GM19468 (cell line): ENCODE results near the gene HBQ1.
A peak's percentile ranks its signal among the peaks of the same experiment; 100 is the strongest.
"Not testable (repeated sequence)": the region's sequence is repeated elsewhere in the genome, so short reads cannot be mapped to it uniquely, and the experiment has no call there.

Source experiments
- ATAC-seq: cut with Tn5 transposase; IDR thresholded peaks from one replicate; pipeline ENCODE4 v1.9.1; 2021; ENCODE audit warnings: mild to moderate bottlenecking, moderate library complexity, moderate number of reproducible peaks; ENCODE audit not compliant: unreplicated experiment; ENCODE audit errors: extremely low read depth

The HBQ1 gene

DNA sequence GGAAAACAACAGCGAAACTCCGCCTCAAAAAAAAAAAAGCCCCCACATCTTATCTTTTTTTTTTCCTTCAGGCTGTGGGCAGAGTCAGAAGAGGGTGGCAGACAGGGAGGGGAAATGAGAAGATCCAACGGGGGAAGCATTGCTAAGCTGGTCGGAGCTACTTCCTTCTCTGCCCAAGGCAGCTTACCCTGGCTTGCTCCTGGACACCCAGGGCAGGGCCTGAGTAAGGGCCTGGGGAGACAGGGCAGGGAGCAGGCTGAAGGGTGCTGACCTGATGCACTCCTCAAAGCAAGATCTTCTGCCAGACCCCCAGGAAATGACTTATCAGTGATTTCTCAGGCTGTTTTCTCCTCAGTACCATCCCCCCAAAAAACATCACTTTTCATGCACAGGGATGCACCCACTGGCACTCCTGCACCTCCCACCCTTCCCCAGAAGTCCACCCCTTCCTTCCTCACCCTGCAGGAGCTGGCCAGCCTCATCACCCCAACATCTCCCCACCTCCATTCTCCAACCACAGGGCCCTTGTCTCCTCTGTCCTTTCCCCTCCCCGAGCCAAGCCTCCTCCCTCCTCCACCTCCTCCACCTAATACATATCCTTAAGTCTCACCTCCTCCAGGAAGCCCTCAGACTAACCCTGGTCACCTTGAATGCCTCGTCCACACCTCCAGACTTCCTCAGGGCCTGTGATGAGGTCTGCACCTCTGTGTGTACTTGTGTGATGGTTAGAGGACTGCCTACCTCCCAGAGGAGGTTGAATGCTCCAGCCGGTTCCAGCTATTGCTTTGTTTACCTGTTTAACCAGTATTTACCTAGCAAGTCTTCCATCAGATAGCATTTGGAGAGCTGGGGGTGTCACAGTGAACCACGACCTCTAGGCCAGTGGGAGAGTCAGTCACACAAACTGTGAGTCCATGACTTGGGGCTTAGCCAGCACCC, 5.0 kb upstream of the HBQ1 start:
- ATAC-seq, result no peak

DNA sequence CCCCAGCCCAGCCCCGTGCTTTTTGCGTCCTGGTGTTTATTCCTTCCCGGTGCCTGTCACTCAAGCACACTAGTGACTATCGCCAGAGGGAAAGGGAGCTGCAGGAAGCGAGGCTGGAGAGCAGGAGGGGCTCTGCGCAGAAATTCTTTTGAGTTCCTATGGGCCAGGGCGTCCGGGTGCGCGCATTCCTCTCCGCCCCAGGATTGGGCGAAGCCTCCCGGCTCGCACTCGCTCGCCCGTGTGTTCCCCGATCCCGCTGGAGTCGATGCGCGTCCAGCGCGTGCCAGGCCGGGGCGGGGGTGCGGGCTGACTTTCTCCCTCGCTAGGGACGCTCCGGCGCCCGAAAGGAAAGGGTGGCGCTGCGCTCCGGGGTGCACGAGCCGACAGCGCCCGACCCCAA, 4.3 kb upstream of the HBQ1 start:
- ATAC-seq, result not testable (repeated sequence)

DNA sequence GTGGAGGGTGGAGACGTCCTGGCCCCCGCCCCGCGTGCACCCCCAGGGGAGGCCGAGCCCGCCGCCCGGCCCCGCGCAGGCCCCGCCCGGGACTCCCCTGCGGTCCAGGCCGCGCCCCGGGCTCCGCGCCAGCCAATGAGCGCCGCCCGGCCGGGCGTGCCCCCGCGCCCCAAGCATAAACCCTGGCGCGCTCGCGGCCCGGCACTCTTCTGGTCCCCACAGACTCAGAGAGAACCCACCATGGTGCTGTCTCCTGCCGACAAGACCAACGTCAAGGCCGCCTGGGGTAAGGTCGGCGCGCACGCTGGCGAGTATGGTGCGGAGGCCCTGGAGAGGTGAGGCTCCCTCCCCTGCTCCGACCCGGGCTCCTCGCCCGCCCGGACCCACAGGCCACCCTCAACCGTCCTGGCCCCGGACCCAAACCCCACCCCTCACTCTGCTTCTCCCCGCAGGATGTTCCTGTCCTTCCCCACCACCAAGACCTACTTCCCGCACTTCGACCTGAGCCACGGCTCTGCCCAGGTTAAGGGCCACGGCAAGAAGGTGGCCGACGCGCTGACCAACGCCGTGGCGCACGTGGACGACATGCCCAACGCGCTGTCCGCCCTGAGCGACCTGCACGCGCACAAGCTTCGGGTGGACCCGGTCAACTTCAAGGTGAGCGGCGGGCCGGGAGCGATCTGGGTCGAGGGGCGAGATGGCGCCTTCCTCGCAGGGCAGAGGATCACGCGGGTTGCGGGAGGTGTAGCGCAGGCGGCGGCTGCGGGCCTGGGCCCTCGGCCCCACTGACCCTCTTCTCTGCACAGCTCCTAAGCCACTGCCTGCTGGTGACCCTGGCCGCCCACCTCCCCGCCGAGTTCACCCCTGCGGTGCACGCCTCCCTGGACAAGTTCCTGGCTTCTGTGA, 3.5 kb upstream of the HBQ1 start, which contains the start of gene HBA1:
HBA1 (plus strand) TSS at position 204 of the 906 bp plus-strand sequence; CDS start at position 241, 37 bp downstream.
- ATAC-seq, result not testable (repeated sequence)

DNA sequence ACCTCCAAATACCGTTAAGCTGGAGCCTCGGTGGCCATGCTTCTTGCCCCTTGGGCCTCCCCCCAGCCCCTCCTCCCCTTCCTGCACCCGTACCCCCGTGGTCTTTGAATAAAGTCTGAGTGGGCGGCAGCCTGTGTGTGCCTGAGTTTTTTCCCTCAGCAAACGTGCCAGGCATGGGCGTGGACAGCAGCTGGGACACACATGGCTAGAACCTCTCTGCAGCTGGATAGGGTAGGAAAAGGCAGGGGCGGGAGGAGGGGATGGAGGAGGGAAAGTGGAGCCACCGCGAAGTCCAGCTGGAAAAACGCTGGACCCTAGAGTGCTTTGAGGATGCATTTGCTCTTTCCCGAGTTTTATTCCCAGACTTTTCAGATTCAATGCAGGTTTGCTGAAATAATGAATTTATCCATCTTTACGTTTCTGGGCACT, 2.9 kb upstream of the HBQ1 start:
- no peak for ATAC-seq

DNA sequence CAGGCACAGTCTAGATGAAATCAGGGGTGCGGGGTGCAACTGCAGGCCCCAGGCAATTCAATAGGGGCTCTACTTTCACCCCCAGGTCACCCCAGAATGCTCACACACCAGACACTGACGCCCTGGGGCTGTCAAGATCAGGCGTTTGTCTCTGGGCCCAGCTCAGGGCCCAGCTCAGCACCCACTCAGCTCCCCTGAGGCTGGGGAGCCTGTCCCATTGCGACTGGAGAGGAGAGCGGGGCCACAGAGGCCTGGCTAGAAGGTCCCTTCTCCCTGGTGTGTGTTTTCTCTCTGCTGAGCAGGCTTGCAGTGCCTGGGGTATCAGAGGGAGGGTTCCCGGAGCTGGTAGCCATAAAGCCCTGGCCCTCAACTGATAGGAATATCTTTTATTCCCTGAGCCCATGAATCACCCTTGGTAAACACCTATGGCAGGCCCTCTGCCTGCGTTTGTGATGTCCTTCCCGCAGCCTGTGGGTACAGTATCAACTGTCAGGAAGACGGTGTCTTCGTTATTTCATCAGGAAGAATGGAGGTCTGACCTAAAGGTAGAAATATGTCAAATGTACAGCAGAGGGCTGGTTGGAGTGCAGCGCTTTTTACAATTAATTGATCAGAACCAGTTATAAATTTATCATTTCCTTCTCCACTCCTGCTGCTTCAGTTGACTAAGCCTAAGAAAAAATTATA, 2.1 kb upstream of the HBQ1 start:
- no peak for ATAC-seq

DNA sequence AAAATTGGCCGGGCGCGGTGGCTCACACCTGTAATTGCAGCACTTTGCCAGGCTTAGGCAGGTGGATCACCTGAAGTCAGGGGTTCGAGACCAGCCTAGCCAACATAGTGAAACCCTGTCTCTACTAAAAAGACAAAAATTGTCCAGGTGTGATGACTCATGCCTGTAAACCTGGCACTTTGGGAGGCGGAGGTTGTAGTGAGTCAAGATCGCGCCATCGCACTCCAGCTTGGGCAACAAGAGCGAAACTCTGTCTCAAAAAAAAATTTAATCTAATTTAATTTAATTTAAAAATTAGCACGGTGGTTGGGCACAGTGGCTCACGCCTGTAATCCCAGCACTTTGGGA, 1.6 kb upstream of the HBQ1 start:
- no peak for ATAC-seq

DNA sequence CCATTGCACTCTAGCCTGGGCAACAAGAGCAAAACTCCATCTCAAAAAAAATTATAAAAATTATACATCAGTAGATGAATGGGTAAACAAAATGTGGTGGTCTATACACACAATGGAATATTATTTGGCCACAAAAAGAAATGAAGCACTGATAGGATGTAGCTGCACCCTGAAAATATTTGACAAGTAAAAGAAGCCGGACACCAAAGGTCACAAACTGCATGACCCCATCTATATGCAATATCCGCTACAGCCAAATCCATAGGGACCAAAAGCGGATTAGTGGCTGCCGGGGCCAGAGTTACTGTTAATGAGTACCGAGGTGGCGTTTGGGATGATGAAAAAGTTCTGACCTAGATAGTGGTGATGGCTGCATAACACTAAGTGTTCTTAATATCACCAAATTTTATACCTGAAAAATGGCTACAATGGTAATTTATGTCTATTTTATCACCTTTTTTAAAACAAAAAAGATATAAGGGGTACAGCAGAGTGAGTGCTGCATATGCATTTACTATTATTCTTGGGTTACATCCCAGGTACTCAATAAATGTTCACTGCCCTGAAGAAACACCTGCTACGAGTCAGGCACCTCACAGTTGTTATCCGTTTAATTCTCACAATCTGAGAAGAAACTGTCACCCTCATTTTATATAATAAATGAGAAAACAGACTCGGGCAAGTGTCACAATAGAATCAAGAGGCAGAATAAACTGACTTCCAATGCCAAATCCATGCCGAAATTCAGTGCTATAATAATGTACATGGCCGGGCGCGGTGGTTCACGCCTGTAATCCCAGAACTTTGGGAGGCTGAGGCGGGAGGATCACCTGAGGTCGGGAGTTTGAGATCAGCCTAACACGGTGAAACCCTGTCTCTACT, 807 bp upstream of the HBQ1 start:
- ATAC-seq, result no peak

DNA sequence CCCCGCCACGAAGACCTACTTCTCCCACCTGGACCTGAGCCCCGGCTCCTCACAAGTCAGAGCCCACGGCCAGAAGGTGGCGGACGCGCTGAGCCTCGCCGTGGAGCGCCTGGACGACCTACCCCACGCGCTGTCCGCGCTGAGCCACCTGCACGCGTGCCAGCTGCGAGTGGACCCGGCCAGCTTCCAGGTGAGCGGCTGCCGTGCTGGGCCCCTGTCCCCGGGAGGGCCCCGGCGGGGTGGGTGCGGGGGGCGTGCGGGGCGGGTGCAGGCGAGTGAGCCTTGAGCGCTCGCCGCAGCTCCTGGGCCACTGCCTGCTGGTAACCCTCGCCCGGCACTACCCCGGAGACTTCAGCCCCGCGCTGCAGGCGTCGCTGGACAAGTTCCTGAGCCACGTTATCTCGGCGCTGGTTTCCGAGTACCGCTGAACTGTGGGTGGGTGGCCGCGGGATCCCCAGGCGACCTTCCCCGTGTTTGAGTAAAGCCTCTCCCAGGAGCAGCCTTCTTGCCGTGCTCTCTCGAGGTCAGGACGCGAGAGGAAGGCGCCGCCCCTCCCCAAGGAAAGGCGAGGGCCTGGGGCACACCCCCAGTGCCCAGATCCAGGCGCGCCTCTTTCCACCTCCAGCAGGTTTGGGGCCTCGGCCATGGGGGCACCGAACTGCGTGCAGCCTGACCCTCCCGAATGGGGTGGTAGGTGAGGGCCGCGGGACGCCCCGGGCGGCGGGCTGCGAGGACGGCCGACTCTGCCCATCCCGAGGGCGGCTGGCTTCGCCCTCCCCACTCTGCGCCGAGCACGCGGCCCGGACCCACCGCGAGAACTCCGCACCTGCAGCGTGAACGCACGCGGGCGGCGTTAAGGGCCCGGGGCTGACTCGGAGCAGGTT, 664 bp downstream of the HBQ1 start:
- peak; percentile 26 for ATAC-seq

DNA sequence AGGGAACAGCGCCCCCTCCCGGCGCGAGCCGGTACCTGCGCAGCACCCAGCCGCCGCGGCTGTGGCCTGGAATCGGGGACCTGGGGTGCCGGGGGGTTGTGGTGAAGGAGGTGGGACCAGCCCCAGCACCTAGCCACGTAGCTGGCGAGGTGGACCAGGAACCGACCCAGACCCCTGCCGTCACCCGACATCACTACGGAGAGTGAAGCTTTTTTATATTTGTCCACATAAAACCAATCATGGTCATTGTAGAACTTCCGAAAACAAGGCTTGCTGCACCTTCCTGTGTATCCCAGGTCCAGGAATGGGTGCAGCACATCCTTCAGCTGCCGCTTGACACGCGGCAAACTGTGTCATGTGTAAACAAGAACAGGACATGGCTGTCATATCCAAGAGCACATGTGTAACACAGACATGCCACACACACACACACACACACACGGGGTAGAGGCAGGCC, 1.3 kb downstream of the HBQ1 start:
- no peak for ATAC-seq

DNA sequence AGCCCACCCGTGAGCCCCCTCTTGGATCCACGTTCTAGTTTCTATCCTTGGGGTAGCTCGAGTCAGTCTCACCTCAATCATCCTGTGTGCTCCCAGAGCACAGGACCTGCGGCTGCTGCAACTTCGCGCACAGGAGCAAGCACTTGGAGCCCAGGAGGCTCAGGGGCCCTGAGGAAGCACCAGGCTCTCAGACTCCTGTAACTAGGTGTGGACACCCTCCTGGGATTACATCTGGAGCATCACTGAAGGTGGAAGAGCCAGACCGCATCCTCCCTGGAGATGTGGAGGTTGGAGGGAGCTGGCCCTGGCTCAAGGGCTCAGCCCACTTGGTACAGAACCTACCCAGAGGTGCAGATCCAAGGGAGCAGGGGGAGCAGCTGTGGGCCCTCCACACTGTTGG, 2.7 kb downstream of the HBQ1 start:
- ATAC-seq, result no peak

DNA sequence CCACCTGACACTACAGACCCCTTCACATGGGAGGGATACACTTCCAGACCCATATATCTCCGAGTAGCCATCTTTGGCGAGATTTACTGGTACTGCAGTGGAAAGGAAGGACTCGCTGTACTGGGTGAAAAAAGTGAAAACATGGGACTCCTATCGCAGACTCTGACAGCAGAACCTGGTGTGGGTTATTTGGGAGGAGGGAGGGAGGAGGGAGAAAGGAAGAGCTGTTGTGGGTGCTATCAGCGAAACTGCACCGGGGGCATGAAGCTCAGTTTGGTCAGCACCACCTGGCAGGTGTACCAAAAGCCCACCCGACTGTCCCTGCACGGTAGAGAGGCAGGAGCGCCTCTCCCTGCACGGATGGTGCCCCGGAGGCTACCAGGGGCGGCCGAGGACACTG, 5.0 kb downstream of the HBQ1 start:
- ATAC-seq, result no peak

DNA sequence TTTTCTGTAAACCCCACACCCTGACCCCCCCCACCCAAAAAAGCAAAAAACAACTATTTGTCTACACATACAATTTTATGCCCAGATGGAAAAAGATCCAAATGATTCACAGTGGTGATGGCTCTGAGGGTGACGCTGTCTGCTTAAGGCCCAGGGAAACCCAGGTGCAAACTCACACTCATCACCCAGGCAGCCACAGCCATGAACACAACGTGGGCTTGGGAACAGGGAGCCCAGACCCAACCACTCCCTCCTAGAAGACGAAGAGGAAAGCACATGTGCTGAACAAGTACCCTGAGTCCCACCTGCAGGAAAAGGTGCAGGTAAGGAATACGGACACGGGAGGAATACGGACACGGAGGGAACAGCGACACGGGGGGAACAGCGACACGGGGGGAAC, 5.4 kb downstream of the HBQ1 start:
- no peak for ATAC-seq

DNA sequence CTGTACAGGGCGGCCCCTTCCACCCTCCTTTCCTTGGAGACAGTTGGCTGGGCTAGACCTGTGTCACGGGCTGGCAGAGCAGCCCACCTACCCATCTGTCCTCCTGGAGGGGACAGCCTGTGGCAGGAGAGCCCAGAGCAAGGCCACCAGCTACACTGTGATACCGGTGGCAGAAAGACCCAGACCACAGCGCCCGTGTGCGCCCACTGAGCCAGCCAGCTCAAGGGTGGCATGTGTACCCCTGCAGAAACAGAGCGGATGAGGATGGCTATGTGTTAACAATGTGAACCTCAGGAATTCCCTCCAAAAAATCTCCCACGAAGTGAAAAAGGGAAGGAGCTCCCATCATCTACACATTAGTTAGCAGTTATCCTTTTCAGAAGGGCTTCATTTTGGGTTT, 7.1 kb downstream of the HBQ1 start:
- no peak for ATAC-seq

DNA sequence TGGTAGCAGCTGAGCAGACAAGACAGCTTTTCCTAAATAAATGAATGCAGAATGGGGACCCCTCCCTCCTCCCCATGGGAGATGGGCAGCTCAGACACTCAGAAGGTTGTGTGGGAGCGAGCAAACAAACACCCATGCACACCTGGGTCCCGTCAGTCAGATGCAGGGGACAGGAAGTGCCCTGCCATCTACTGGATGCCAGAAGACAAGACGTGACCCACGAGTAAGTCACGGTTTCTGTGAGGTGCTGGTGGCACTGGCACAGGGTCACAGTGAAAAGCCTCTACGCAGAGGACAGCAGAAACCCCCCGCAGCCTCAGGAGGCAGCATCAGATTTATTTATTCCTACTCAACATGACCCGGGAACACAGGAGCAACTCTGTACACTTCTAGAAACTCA, 8.4 kb downstream of the HBQ1 start:
- ATAC-seq, result no peak

DNA sequence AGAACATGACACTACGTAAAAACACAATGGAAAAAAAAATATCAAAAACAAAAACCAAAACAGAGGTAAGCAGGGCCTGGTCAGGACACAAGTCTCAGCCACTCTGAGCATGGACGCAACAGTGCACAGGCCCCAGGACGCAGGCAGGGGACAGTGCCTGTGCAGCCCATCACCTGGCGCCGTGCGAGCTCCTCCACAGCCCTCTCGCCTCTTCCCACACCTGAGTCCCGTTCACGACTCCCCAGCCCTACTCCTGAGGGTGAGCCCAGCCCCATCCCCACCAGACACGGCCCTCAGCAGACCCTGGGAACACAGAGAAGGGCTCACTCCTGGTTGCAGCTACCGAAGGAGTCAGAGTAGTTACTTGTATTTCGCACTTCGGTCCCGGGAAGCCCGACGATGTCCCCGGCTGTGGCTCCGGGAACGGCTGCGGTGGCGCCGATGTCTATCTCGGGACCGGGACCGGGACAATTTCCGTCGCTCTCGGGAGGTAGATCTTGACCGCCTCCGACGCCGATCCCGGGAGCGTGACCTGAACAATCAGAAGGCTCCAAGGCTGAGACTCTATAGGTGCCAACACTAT, 9.4 kb downstream of the HBQ1 start:
- ATAC-seq, result no peak

DNA sequence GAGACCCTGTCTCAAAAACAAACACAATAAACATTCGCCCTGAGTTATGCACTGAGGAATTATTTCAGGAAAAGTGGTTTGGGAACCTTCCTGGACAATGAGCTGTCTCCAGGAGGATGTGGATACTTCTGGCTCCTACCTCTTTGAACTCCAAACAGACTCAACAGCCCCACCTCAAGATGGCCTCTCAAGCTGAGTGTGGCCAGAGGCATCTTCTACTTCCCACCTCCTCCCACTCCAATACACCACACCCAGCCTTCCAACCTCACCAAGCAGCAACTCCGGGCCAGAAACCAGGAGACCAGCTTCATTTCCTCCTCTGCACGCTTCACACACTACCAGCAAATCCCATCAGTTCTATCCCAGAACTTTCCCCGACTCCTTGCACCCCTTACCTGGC, 11.6 kb downstream of the HBQ1 start:
- no peak for ATAC-seq

DNA sequence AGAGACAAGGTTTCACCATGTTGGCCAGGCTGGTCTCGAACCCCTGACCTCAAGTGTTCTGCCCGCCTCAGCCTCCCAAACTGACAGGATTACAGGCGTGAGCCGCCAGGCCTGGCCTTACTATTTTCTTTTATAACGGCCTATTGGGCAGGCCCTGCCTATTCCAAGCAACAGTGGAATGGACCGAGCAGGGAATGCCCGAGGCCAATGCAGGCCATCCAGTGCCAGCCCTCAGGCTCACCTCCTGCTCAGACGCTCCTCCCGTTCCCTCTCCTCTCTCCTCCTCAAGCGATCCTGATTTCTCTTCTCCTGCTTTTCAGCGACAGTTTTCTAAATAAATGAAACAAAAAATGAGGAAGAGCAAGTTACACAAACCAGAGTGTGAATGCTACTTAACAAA, 12.4 kb downstream of the HBQ1 start:
- ATAC-seq, result no peak

DNA sequence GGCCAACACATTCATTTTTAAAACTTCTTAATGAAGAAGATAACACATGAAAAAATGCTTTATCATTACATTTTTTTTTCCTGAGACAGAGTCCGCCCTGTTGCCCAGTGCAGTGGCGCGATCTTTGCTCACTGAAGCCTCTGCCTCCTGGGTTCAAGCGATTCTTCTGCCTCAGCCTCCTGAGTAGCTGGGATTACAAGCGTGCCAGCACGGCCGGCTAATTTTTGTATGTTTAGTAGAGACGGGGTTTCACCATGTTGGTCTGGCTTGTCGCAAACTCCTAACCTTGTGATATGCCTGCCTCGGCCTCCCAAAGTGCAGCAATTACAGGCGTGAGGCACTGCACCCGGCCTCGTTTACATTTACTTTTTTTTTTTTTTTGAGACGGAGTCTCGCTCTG, 13.2 kb downstream of the HBQ1 start:
- no peak for ATAC-seq
